Measurements from ENCODE around the gene OR10X1.

DNA sequence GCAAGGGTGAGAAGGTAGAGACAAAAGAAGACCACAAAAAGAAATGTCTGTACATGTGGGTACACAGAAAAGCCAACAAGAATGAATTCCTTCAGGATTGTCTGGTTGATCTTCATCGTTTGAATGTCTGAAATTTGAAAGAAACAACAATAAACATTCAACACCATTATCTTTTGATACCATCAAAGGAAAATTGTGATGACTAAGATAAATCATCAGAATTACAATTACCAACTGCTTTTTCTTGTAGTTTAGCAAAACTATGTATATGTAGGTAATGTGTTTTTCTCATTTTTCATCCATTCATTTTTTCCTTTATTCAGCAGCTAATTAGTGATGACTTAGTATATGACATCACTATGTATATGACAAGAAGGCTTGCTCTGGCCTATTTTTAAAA lies at the start of gene OR10X1:
- TF ChIP-seq, protein P1, sequence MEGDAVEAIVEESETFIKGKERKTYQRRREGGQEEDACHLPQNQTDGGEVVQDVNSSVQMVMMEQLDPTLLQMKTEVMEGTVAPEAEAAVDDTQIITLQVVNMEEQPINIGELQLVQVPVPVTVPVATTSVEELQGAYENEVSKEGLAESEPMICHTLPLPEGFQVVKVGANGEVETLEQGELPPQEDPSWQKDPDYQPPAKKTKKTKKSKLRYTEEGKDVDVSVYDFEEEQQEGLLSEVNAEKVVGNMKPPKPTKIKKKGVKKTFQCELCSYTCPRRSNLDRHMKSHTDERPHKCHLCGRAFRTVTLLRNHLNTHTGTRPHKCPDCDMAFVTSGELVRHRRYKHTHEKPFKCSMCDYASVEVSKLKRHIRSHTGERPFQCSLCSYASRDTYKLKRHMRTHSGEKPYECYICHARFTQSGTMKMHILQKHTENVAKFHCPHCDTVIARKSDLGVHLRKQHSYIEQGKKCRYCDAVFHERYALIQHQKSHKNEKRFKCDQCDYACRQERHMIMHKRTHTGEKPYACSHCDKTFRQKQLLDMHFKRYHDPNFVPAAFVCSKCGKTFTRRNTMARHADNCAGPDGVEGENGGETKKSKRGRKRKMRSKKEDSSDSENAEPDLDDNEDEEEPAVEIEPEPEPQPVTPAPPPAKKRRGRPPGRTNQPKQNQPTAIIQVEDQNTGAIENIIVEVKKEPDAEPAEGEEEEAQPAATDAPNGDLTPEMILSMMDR (IDR thresholded peaks at IDR 0.05; ENCODE audit: poor library complexity) = no peak
- no peak for TF ChIP-seq EZH2 (IDR thresholded peaks at IDR 0.05; ENCODE audit: borderline replicate concordance)
